GM12878 (cell line): ENCODE results near the gene PAQR8. TPM values are rescaled to one million over a fixed set of nuclear protein-coding genes. Genes with fewer than 3 reads are reported as not detected.

Experiments used
- ATF3 ChIP-seq: IDR thresholded peaks from 2 replicates; pipeline ENCODE4 v1.6.1; 2011; ENCODE audit warnings: low read depth, mild to moderate bottlenecking, low read length, moderate library complexity, borderline replicate concordance; ENCODE audit errors: extremely low read depth
- ELK1 ChIP-seq: IDR thresholded peaks from 2 replicates; pipeline ENCODE4 v1.6.1; 2012; ENCODE audit warnings: low read depth, low read length, improper control_type of control experiment
- MXI1 ChIP-seq: fragments of 150-350 bp; IDR thresholded peaks from 2 replicates; pipeline ENCODE4 v1.6.1; 2011; ENCODE audit warnings: low read depth, mild to moderate bottlenecking, inconsistent platforms, low read length, improper control_type of control experiment
- RB1 ChIP-seq: fragments of 450-650 bp; formaldehyde crosslinking; IDR thresholded peaks from 2 replicates; pipeline ENCODE4 v1.6.1; 2017; ENCODE audit warnings: mild to moderate bottlenecking, borderline replicate concordance
- RELB ChIP-seq: fragments of 450-650 bp; IDR thresholded peaks from 2 replicates; pipeline ENCODE4 v1.6.1; 2017; ENCODE audit warnings: low read depth, mild to moderate bottlenecking, moderate library complexity
- SKIL ChIP-seq: fragments of 450-650 bp; IDR thresholded peaks from 2 replicates; pipeline ENCODE4 v1.6.1; 2017; ENCODE audit warnings: mild to moderate bottlenecking, low read depth, inconsistent platforms; ENCODE audit not compliant: poor library complexity, severe bottlenecking
- TCF12 ChIP-seq: IDR thresholded peaks from 2 replicates; pipeline ENCODE4 v1.6.1; 2011; ENCODE audit warnings: low read depth, mild to moderate bottlenecking, low read length
- ZNF274 ChIP-seq: IDR thresholded peaks from one replicate; pipeline ENCODE4 v1.8.0; 2011; ENCODE audit not compliant: insufficient read length, insufficient read depth
- polyA plus RNA-seq, 11 experiments: library from polyadenylated mRNA; depleted of rRNA in 4 of 11; unstranded in 6 of 11; stranded (reverse) in 5 of 11; fragments of >200 nt; fragmentation: Nextera tagmentation in 4 of 11; fragmentation: Illumina TruSeq in 1 of 11; extraction: Ambion mirVana in 4 of 11; extraction: Trizol in 1 of 11; gene quantifications; 1 replicate in 1 of 11; 2 replicates in 10 of 11; pipeline versions ENCODE4 v1.2.1 to v1.2.3, GENCODE V29; 2011 to 2016; ENCODE audit warnings: inconsistent platforms in 2 of 11, missing spikeins in 2 of 11, low read depth in 1 of 11
- total RNA-seq, 4 experiments: library from RNA; depleted of rRNA in 3 of 4; stranded (reverse); fragments of >200 nt in 3 of 4; fragmentation: Illumina TruSeq in 1 of 4; extraction: Trizol in 1 of 4; gene quantifications; 2 replicates each; pipeline versions ENCODE4 v1.2.1 to v1.2.3, GENCODE V29; 2013 to 2021

Gene PAQR8
- total and polyA plus RNA-seq, 10 of the 15 experiments (the other 5 are each of a cell fraction or from before 2014, with no cell fraction given): 3.9 to 22.4 (median 14.6) TPM

- TF ChIP-seq ELK1 (no peak), MXI1 (no peak), RB1 (no peak), SKIL (no peak), TCF12 (no peak), ZNF274 (no peak), RELB (no peak), ATF3 (no peak)
- TF ChIP-seq, all 136 proteins: peak for 0
Measured at GRCh38 chr6:52363228-52363867, 1.4 kb downstream of the PAQR8 start (continued).
